Trophoblast cell (in vitro differentiated cells and primary cell): Measurements from ENCODE around the gene PHB1.

Experiments
- DNase-seq, 2 donors: peaks; one replicate each; pipeline ENCODE4 v3.0.0-alpha.2; 2016
- H2AFZ ChIP-seq: 2 replicates; pipeline ENCODE4 v1.6.1; 2013; ENCODE audit warnings: low read length, moderate library complexity, mild to moderate bottlenecking; ENCODE audit not compliant: insufficient read depth, poor library complexity
- H2AK5ac ChIP-seq: 2 replicates; pipeline ENCODE4 v1.6.1; 2013; ENCODE audit warnings: mild to moderate bottlenecking, low read length
- H2BK120ac ChIP-seq: 2 replicates; pipeline ENCODE4 v1.6.1; 2013; ENCODE audit warnings: low read length, mild to moderate bottlenecking, moderate library complexity; ENCODE audit not compliant: insufficient read depth, poor library complexity
- H2BK12ac ChIP-seq: 2 replicates; pipeline ENCODE4 v1.6.1; 2013; ENCODE audit warnings: mild to moderate bottlenecking, low read length, moderate library complexity
- H2BK5ac ChIP-seq: 2 replicates; pipeline ENCODE4 v1.6.1; 2013; ENCODE audit warnings: low read length, low read depth, moderate library complexity, mild to moderate bottlenecking; ENCODE audit not compliant: poor library complexity
- H3K14ac ChIP-seq: 2 replicates; pipeline ENCODE4 v1.6.1; 2013; ENCODE audit warnings: mild to moderate bottlenecking, low read length
- H3K18ac ChIP-seq: 2 replicates; pipeline ENCODE4 v1.6.1; 2013; ENCODE audit warnings: mild to moderate bottlenecking, low read length
- H3K23ac ChIP-seq: 2 replicates; pipeline ENCODE4 v1.6.1; 2013; ENCODE audit warnings: low read length
- H3K27ac ChIP-seq: 2 replicates; pipeline ENCODE4 v1.5.1; 2013; ENCODE audit warnings: low read depth, mild to moderate bottlenecking, inconsistent platforms, low read length, moderate library complexity
- H3K27me3 ChIP-seq: 2 replicates; pipeline ENCODE4 v1.6.1; 2013; ENCODE audit warnings: inconsistent platforms, mild to moderate bottlenecking, low read length, moderate library complexity; ENCODE audit not compliant: insufficient read depth
- H3K36me3 ChIP-seq, 2 experiments: 1 replicate in 1 of 2; 2 replicates in 1 of 2; pipeline ENCODE4 v1.6.1; 2013; ENCODE audit warnings: low read length in 2 of 2, mild to moderate bottlenecking in 2 of 2, moderate library complexity in 1 of 2; ENCODE audit not compliant: insufficient read depth in 2 of 2, control insufficient read depth in 1 of 2
- H3K4ac ChIP-seq: 2 replicates; pipeline ENCODE4 v1.6.1; 2013; ENCODE audit warnings: low read depth, mild to moderate bottlenecking, low read length, moderate library complexity
- H3K4me1 ChIP-seq, 2 experiments: 1 replicate in 1 of 2; 2 replicates in 1 of 2; pipeline ENCODE4 v1.6.1; 2013; ENCODE audit warnings: low read length in 2 of 2, mild to moderate bottlenecking in 2 of 2, moderate library complexity in 1 of 2; ENCODE audit not compliant: insufficient read depth in 2 of 2, control insufficient read depth in 1 of 2
- H3K4me2 ChIP-seq: 2 replicates; pipeline ENCODE4 v1.6.1; 2013; ENCODE audit warnings: inconsistent platforms, mild to moderate bottlenecking, low read length, moderate library complexity
- H3K4me3 ChIP-seq: 2 replicates; pipeline ENCODE4 v1.5.1; 2013; ENCODE audit warnings: mild to moderate bottlenecking, low read depth, low read length, inconsistent platforms
- H3K79me1 ChIP-seq: one replicate; pipeline ENCODE4 v1.6.1; 2013; ENCODE audit warnings: low read length
- H3K79me2 ChIP-seq: 2 replicates; pipeline ENCODE4 v1.6.1; 2013; ENCODE audit warnings: low read length, mild to moderate bottlenecking; ENCODE audit not compliant: control insufficient read depth, insufficient read depth, poor library complexity
- H3K9ac ChIP-seq: 2 replicates; pipeline ENCODE4 v1.6.1; 2013; ENCODE audit warnings: mild to moderate bottlenecking, low read length
- H3K9me3 ChIP-seq: 2 replicates; pipeline ENCODE4 v1.6.1; 2013; ENCODE audit warnings: low read depth, mild to moderate bottlenecking, control low read depth, inconsistent platforms, low read length; ENCODE audit not compliant: insufficient read depth
- H4K12ac ChIP-seq: 2 replicates; pipeline ENCODE4 v1.6.1; 2013; ENCODE audit warnings: low read depth, mild to moderate bottlenecking, low read length, moderate library complexity
- H4K8ac ChIP-seq: 2 replicates; pipeline ENCODE4 v1.6.1; 2013; ENCODE audit warnings: low read depth, mild to moderate bottlenecking, low read length, moderate library complexity
- H4K91ac ChIP-seq: one replicate; pipeline ENCODE4 v1.6.1; 2013; ENCODE audit warnings: low read depth, mild to moderate bottlenecking, low read length, moderate library complexity
- WGBS: extraction: QIAGEN DNeasy Blood & Tissue Kit; methylation state at CpG from one replicate; pipeline ENCODE4 v1.1.7; 2013; ENCODE audit warnings: missing lambda C conversion rate; ENCODE audit not compliant: insufficient read length, insufficient coverage; ENCODE audit errors: extremely low coverage; 5-methylcytosine and 5-hydroxymethylcytosine counted together

Gene PHB1

GRCh38 chr17:49364119-49364518 is 50.6 kb downstream of the PHB1 start:
- H3K4me2 ChIP-seq, result no peak overlapping the region
- no peak overlapping the region for H3K9ac ChIP-seq

GRCh38 chr17:49363251-49363650 is 51.4 kb downstream of the PHB1 start:
- no peak overlapping the region for H4K8ac ChIP-seq
- H3K36me3 ChIP-seq, result no peaks in the 10 kb centered on the region
- no peak overlapping the region for H3K9ac ChIP-seq
- H3K23ac ChIP-seq, result no peak overlapping the region
- no peak overlapping the region for H2AK5ac ChIP-seq
- H4K12ac ChIP-seq, result no peak overlapping the region
- H4K91ac ChIP-seq, result no peak overlapping the region
- no peak overlapping the region for H3K18ac ChIP-seq
- no peaks in the 10 kb centered on the region for H3K27me3 ChIP-seq
- no peak overlapping the region for H3K4ac ChIP-seq
- H2AFZ ChIP-seq, result no peak overlapping the region
- H3K14ac ChIP-seq, result no peak overlapping the region
- H3K79me2 ChIP-seq, result peaks cover 11% of the 10 kb centered on the region
- H3K27ac ChIP-seq, result no peak overlapping the region
- no peak overlapping the region for H3K4me2 ChIP-seq
- no peak overlapping the region for H3K4me3 ChIP-seq
- DNase-seq, result no peak
- no peak overlapping the region for H2BK5ac ChIP-seq
- no peaks in the 10 kb centered on the region for H3K9me3 ChIP-seq
- H2BK120ac ChIP-seq, result no peak overlapping the region
- H3K4me1 ChIP-seq, result peaks cover 2 to 6% of the 10 kb centered on the region in 2 experiments
- H3K79me1 ChIP-seq, result peaks cover 9% of the 10 kb centered on the region
- H2BK12ac ChIP-seq, result no peak overlapping the region
- WGBS, result no CpG with 5 or more reads among the region's 4 CpGs

More at GRCh38 chr17:49364119-49364518, 50.6 kb downstream of the PHB1 start:
- Histone ChIP-seq H3K4ac (no peak overlapping the region), H2AK5ac (no peak overlapping the region), H3K79me1 (peaks cover 9% of the 10 kb centered on the region), H3K14ac (no peak overlapping the region), H2BK12ac (no peak overlapping the region), H4K8ac (no peak overlapping the region), H3K27ac (no peak overlapping the region), H2BK5ac (no peak overlapping the region), H4K12ac (no peak overlapping the region), H3K4me3 (no peak overlapping the region), H3K23ac (no peak overlapping the region), H3K18ac (no peak overlapping the region), H2AFZ (no peak overlapping the region), H3K9me3 (no peaks in the 10 kb centered on the region), H3K27me3 (no peaks in the 10 kb centered on the region), H3K79me2 (peaks cover 11% of the 10 kb centered on the region), H4K91ac (no peak overlapping the region), H3K4me1 (peaks cover 2 to 6% of the 10 kb centered on the region in 2 experiments), H2BK120ac (no peak overlapping the region), H3K36me3 (no peaks in the 10 kb centered on the region)
- no peak for DNase-seq
- WGBS, result no CpG with 5 or more reads among the region's 2 CpGs

- Histone ChIP-seq H2BK5ac (peak overlapping the region; percentile 11), H3K27me3 (no peaks in the 10 kb centered on the region), H3K4me1 (peaks cover 2 to 6% of the 10 kb centered on the region in 2 experiments), H4K91ac (peak overlapping the region; percentile 11), H3K79me2 (peaks cover 11% of the 10 kb centered on the region), H2BK12ac (no peak overlapping the region), H2AK5ac (no peak overlapping the region), H3K27ac (peak overlapping the region; percentile 2), H3K4me2 (peak overlapping the region; percentile 91), H3K23ac (no peak overlapping the region), H3K4ac (no peak overlapping the region), H3K14ac (no peak overlapping the region), H4K8ac (peak overlapping the region; percentile 79), H3K9ac (no peak overlapping the region), H3K9me3 (no peaks in the 10 kb centered on the region), H3K36me3 (no peaks in the 10 kb centered on the region), H4K12ac (peak overlapping the region; percentile 35), H3K79me1 (peaks cover 9% of the 10 kb centered on the region), H2AFZ (peak overlapping the region; percentile 85), H2BK120ac (no peak overlapping the region), H3K4me3 (peak overlapping the region; percentile 20), H3K18ac (no peak overlapping the region)
- no peak for DNase-seq
- WGBS, result no CpG with 5 or more reads among the region's 10 CpGs
Observed at GRCh38 chr17:49362723-49363117, 52.0 kb downstream of the PHB1 start.

- Histone ChIP-seq H3K4me2 (peak within 1 kb of the TSS; percentile 91), H3K4me3 (peak within 1 kb of the TSS; percentile 89), H3K79me2 (peaks cover 11% of the 10 kb centered on the region), H2BK12ac (peak within 1 kb of the TSS; percentile 16), H3K9me3 (no peaks in the 10 kb centered on the region), H3K23ac (no peak within 1 kb of the TSS), H2BK120ac (peak within 1 kb of the TSS; percentile 86), H2BK5ac (peak within 1 kb of the TSS; percentile 91), H4K12ac (peak within 1 kb of the TSS; percentile 93), H3K36me3 (no peaks in the 10 kb centered on the region), H3K27me3 (no peaks in the 10 kb centered on the region), H4K91ac (peak within 1 kb of the TSS; percentile 94), H3K18ac (peak within 1 kb of the TSS; percentile 99), H3K27ac (peak within 1 kb of the TSS; percentile 99), H3K4me1 (peaks cover 2 to 6% of the 10 kb centered on the region in 2 experiments), H4K8ac (peak within 1 kb of the TSS; percentile 95), H3K79me1 (peaks cover 9% of the 10 kb centered on the region), H3K14ac (peak within 1 kb of the TSS; percentile 98), H2AK5ac (peak within 1 kb of the TSS; percentile 82), H3K9ac (peak within 1 kb of the TSS; percentile 88), H2AFZ (peak within 1 kb of the TSS; percentile 91), H3K4ac (peak within 1 kb of the TSS; percentile 91)
- WGBS, result no CpG with 5 or more reads among the region's 106 CpGs
- peak; percentile 97 to 99 for DNase-seq
Observed at GRCh38 chr17:49361902-49362722, 52.6 kb downstream of the PHB1 start, which contains the start of gene ZNF652. TSS of gene ZNF652 (minus strand) at chr17:49362250. CDS start at chr17:49317725, 44,525 bp downstream.
